Lower leg skin (tissue), 3 donors: ENCODE results near the gene PSMD8.

ENCODE experiments used
- CTCF ChIP-seq, 3 donors: fragments of 450-650 bp; IDR thresholded peaks; one replicate each; pipeline ENCODE4 v1.5.1; 2016; ENCODE audit warnings: antibody characterized with exemption in 3 of 3, mild to moderate bottlenecking in 3 of 3, moderate library complexity in 2 of 3
- POLR2A ChIP-seq, 2 donors: fragments of 450-650 bp; IDR thresholded peaks; one replicate each; pipeline ENCODE4 v1.6.1; 2016 to 2017; ENCODE audit warnings: antibody characterized with exemption in 2 of 2, mild to moderate bottlenecking in 1 of 2, moderate library complexity in 1 of 2

- TF ChIP-seq CTCF (IDR thresholded peaks at IDR 0.05): no peak
- no peak for TF ChIP-seq POLR2A (IDR thresholded peaks at IDR 0.05)
Observed at GRCh38 chr19:38399081-38399480, 24.7 kb downstream of the PSMD8 start.
